T-cell (primary cell): ENCODE measurements around the gene EPHA6. TPM values are rescaled to one million over a fixed set of nuclear protein-coding genes. Genes with fewer than 3 reads are reported as not detected.
"Not testable (repeated sequence)": the region's sequence is repeated elsewhere in the genome, so short reads cannot be mapped to it uniquely, and the experiment has no call there.

Experiments used
- ATAC-seq, 4 experiments: fragments of 200-7000 bp in 3 of 4; fragments of 150-1000 bp in 1 of 4; cut with Tn5 transposase; replicated peaks in 1 of 4; 1 replicate in 3 of 4; 2 replicates in 1 of 4; pipeline ENCODE4 v1.10.0; 2021; ENCODE audit warnings: moderate library complexity in 3 of 4, mild to moderate bottlenecking in 2 of 4, moderate number of reproducible peaks in 1 of 4
- CTCF ChIA-PET, 2 donors: fragments of 300-600 bp; sonication (Branson Sonifier 250); formaldehyde crosslinking; loops; one replicate each; lab custom pipeline; 2022; ENCODE audit warnings: antibody characterized with exemption in 2 of 2; lab: Charles Lee
- POLR2A ChIA-PET, 2 donors: fragments of 300-600 bp; sonication (Branson Sonifier 250); formaldehyde crosslinking; loops; one replicate each; lab custom pipeline; 2022; ENCODE audit warnings: antibody characterized with exemption in 2 of 2; lab: Charles Lee
- DNase-seq, 35 experiments: peaks; one replicate each; pipeline versions ENCODE4 v3.0.0 to v3.0.0-alpha.2; 2013 to 2023
- H3K27ac ChIP-seq: one replicate; pipeline ENCODE4 v1.5.1; 2013; ENCODE audit warnings: low read length
- H3K27me3 ChIP-seq, 2 experiments: replicated peaks in 1 of 2; 1 replicate in 1 of 2; 2 replicates in 1 of 2; pipeline versions ENCODE4 v1.6.1 to v1.7.0; 2013; ENCODE audit warnings: low read length in 1 of 2, mixed read lengths in 1 of 2; ENCODE audit not compliant: control insufficient read depth in 2 of 2, insufficient read depth in 2 of 2; ENCODE audit errors: extremely low read depth in 1 of 2
- H3K36me3 ChIP-seq, 2 donors: 1 replicate in 1 of 2; 2 replicates in 1 of 2; pipeline versions ENCODE4 v1.6.1 to v1.7.0; 2013; ENCODE audit warnings: low read length in 1 of 2; ENCODE audit not compliant: control insufficient read depth in 2 of 2, insufficient read depth in 1 of 2; ENCODE audit errors: extremely low read depth in 1 of 2
- H3K4me1 ChIP-seq, 2 experiments: 1 replicate in 1 of 2; 2 replicates in 1 of 2; pipeline versions ENCODE4 v1.6.1 to v1.7.0; 2013; ENCODE audit warnings: low read length in 2 of 2, mixed read lengths in 1 of 2; ENCODE audit not compliant: insufficient read depth in 2 of 2, control insufficient read depth in 1 of 2; ENCODE audit errors: extremely low read depth in 1 of 2
- H3K4me3 ChIP-seq, 2 donors: 1 replicate in 1 of 2; 2 replicates in 1 of 2; pipeline versions ENCODE4 v1.5.1 to v1.7.0; 2013; ENCODE audit warnings: mild to moderate bottlenecking in 2 of 2, low read length in 1 of 2, moderate library complexity in 1 of 2; ENCODE audit not compliant: control insufficient read depth in 1 of 2; ENCODE audit errors: extremely low read depth in 1 of 2
- H3K9me3 ChIP-seq: 2 replicates; pipeline ENCODE4 v1.7.0; 2013
- H3K27ac Mint-ChIP-seq, 2 donors: one replicate each; pipeline ENCODE4 v1.8.0; 2020 to 2021; ENCODE audit warnings: mild to moderate bottlenecking in 2 of 2, mixed read lengths in 2 of 2
- H3K27me3 Mint-ChIP-seq, 2 donors: one replicate each; pipeline ENCODE4 v1.8.0; 2021 to 2022; ENCODE audit warnings: mixed read lengths in 2 of 2
- H3K36me3 Mint-ChIP-seq: one replicate; pipeline ENCODE4 v1.8.0; 2021; ENCODE audit warnings: mixed read lengths
- H3K4me1 Mint-ChIP-seq, 3 donors: one replicate each; pipeline ENCODE4 v1.8.0; 2020 to 2022; ENCODE audit warnings: mixed read lengths in 3 of 3, mild to moderate bottlenecking in 1 of 3
- H3K4me3 Mint-ChIP-seq, 3 donors: one replicate each; pipeline ENCODE4 v1.8.0; 2020 to 2022; ENCODE audit warnings: mild to moderate bottlenecking in 3 of 3, mixed read lengths in 3 of 3, moderate library complexity in 3 of 3
- H3K9me3 Mint-ChIP-seq, 3 donors: one replicate each; pipeline ENCODE4 v1.8.0; 2020 to 2022; ENCODE audit warnings: mixed read lengths in 3 of 3
- WGBS: methylation state at CpG from one replicate; pipeline ENCODE4 v1.1.5; 2013; ENCODE audit warnings: missing lambda C conversion rate; ENCODE audit not compliant: insufficient coverage; 5-methylcytosine and 5-hydroxymethylcytosine counted together
- total RNA-seq, 35 experiments: library from RNA in 6 of 35; stranded (reverse) in 6 of 35; fragments of 120-200 nt in 1 of 35; gene quantifications; one replicate each; pipeline versions ENCODE4 v1.2.1 to v1.2.4 and lab custom pipeline; 2013 to 2026

The EPHA6 gene
- total RNA-seq, 5 donors from 2014 or later (not counting 1 experiment from before 2014, with no cell fraction given), result not detected

DNA sequence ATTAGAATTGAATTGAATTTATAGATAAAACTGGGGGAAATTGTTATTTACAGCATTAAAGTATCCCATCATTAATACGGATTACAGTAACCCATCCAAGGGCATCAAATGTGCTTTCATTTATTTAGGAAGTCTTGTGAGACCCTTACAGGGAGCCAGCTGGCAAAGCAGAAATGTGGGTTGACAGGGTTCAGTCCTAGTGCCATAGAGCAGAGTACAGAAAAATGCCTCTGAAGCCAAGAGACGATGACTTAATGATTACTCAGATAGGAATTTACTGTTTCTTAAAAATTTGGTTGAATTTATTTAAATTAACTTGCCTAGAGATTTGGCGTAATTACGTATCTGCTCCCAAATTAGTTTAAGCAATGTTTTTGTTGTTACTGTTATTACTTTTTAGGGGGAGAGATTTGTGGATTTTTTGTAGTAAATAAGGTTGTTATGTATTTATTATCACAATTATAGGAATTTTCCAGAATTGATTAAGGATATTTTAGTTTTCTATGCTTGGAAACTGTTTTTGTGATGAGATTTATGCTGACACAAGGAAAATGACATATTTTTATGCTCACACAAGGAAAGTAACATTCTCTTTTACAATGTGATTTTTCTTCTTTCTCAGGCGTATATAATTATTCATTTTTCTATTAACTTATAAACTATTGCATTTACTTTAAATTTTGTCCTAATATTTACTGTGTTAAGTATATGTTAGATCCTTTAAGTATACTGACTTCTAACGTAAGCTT is 152.0 kb downstream of the EPHA6 start:
- Histone ChIP-seq H3K4me1 (no peaks in the 10 kb centered on the region), H3K27ac (no peak overlapping the region), H3K9me3 (no peaks in the 10 kb centered on the region), H3K4me3 (no peak overlapping the region), H3K36me3 (no peaks in the 10 kb centered on the region), H3K27me3 (no peaks in the 10 kb centered on the region)
- H3K36me3 Mint-ChIP-seq, result no peaks in the 10 kb centered on the region
- peaks cover 0 to 12% (median 2%) of the 10 kb centered on the region in 3 donors for H3K9me3 Mint-ChIP-seq
- H3K27me3 Mint-ChIP-seq, result no peaks in the 10 kb centered on the region
- ATAC-seq, result no peak
- H3K4me1 Mint-ChIP-seq, result no peaks in the 10 kb centered on the region
- CTCF ChIA-PET, result no interaction called here
- H3K27ac Mint-ChIP-seq, result no peak overlapping the region
- H3K4me3 Mint-ChIP-seq, result no peak overlapping the region
- DNase-seq, result no peak
- POLR2A ChIA-PET, result no interaction called here
- 67% methylated on average over 1 of the region's 6 CpGs for WGBS

DNA sequence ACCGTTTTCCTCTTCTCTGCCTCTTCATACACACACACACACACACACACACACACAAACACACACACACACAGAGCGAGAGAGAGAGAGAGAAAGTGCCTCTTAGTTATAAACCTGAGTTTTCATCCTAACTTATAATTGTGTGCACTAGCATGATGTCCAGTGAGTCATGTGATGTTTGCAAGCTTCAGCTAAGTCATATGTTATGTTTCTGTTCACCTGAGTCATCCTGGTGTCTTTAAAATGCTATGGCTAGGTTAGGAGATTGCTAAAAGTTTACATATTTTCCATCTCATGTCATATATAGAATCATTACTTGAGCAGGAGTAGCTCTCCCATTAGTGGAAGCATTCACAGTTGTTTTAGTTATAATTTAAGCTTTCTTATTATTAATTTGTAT is 155.8 kb downstream of the EPHA6 start:
- no peak overlapping the region for H3K27ac Mint-ChIP-seq

GRCh38 chr3:96977671-96978070 is 163.3 kb downstream of the EPHA6 start:
- no peaks in the 10 kb centered on the region for H3K36me3 Mint-ChIP-seq

More for the DNA sequence above, 155.8 kb downstream of the EPHA6 start:
- H3K4me3 ChIP-seq, result no peak overlapping the region
- H3K4me1 ChIP-seq, result no peaks in the 10 kb centered on the region
- Mint-ChIP-seq H3K27me3 (no peaks in the 10 kb centered on the region), H3K36me3 (no peaks in the 10 kb centered on the region), H3K4me1 (no peaks in the 10 kb centered on the region), H3K4me3 (no peak overlapping the region), H3K9me3 (no peaks in the 10 kb centered on the region)
- POLR2A ChIA-PET, result no interaction called here
- no peak overlapping the region for H3K27ac ChIP-seq
- H3K36me3 ChIP-seq, result no peaks in the 10 kb centered on the region
- CTCF ChIA-PET, result no interaction called here
- no peaks in the 10 kb centered on the region for H3K27me3 ChIP-seq
- no CpG with 5 or more reads among the region's 2 CpGs for WGBS
- no peaks in the 10 kb centered on the region for H3K9me3 ChIP-seq
- no peak for ATAC-seq
- DNase-seq, result no peak

DNA sequence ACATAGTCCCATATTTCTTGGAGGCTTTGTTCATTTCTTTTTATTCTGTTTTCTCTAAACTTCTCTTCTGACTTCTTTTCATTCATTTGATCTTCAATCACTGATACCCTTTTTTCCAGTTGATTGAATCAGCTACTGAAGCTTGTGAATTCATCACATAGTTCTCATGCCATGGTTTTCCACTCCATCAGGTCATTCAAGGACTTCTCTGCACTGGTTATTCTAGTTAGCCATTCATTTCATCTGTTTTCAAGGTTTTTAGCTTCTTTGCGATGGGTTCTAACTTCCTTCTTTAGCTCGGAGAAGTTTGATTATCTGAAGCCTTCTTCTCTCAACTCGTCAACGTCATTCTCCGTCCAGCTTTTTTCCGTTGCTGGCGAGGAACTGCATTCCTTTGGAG is 169.3 kb downstream of the EPHA6 start:
- peaks cover 2 to 13% (median 7%) of the 10 kb centered on the region in 3 donors for H3K9me3 Mint-ChIP-seq
- H3K36me3 ChIP-seq, DNase-seq, H3K4me3 Mint-ChIP-seq, H3K36me3 Mint-ChIP-seq, H3K9me3 ChIP-seq, ATAC-seq, H3K27me3 ChIP-seq, H3K27ac ChIP-seq, H3K4me3 ChIP-seq, H3K27me3 Mint-ChIP-seq, H3K4me1 ChIP-seq, H3K27ac Mint-ChIP-seq, H3K4me1 Mint-ChIP-seq: not testable (repeated sequence)
- POLR2A ChIA-PET, result interaction anchor here in 1 of 2 donors (0.7 kb wide), 1 partner anchor 28 kb away, joined by 3 read pairs; no protein-coding TSS in a partner anchor
- CTCF ChIA-PET, result interaction anchor here in 1 of 2 donors (0.6 kb wide), 1 partner anchor 468 kb away, joined by 3 read pairs; no protein-coding TSS in a partner anchor
- WGBS, result 100% methylated on average over 2 of the region's 7 CpGs

More at GRCh38 chr3:96977671-96978070, 163.3 kb downstream of the EPHA6 start:
- ChIA-PET CTCF (no interaction called here), POLR2A (no interaction called here)
- DNase-seq (no peak), ATAC-seq (no peak)
- no peak overlapping the region for H3K4me3 ChIP-seq
- Mint-ChIP-seq H3K27ac (no peak overlapping the region), H3K27me3 (no peaks in the 10 kb centered on the region), H3K4me3 (no peak overlapping the region), H3K9me3 (peaks cover 0 to 5% (median 0%) of the 10 kb centered on the region in 3 donors), H3K4me1 (no peaks in the 10 kb centered on the region)
- no peaks in the 10 kb centered on the region for H3K4me1 ChIP-seq
- no peaks in the 10 kb centered on the region for H3K36me3 ChIP-seq
- H3K27ac ChIP-seq, result no peak overlapping the region
- H3K27me3 ChIP-seq, result no peaks in the 10 kb centered on the region
- no peaks in the 10 kb centered on the region for H3K9me3 ChIP-seq

- Mint-ChIP-seq H3K36me3 (no peaks in the 10 kb centered on the region), H3K4me1 (no peaks in the 10 kb centered on the region), H3K27ac (no peak overlapping the region), H3K4me3 (no peak overlapping the region), H3K9me3 (peaks cover 2 to 16% (median 7%) of the 10 kb centered on the region in 3 donors), H3K27me3 (no peaks in the 10 kb centered on the region)
- H3K4me1 ChIP-seq, result no peaks in the 10 kb centered on the region
- 100% methylated on average over 1 of the region's 1 CpG for WGBS
- H3K27me3 ChIP-seq, result no peaks in the 10 kb centered on the region
- CTCF ChIA-PET, result no interaction called here
- no peak for DNase-seq
- no peaks in the 10 kb centered on the region for H3K36me3 ChIP-seq
- peaks cover 5% of the 10 kb centered on the region for H3K9me3 ChIP-seq
- POLR2A ChIA-PET, result no interaction called here
- ATAC-seq, result no peak
- H3K27ac ChIP-seq, result no peak overlapping the region
- no peak overlapping the region for H3K4me3 ChIP-seq
These were observed 171.8 kb downstream of the EPHA6 start for GRCh38 chr3:96986241-96986640.

- Histone ChIP-seq H3K9me3 (peaks cover 3% of the 10 kb centered on the region), H3K36me3 (no peaks in the 10 kb centered on the region), H3K27ac (no peak overlapping the region), H3K27me3 (no peaks in the 10 kb centered on the region), H3K4me1 (no peaks in the 10 kb centered on the region), H3K4me3 (no peak overlapping the region)
- H3K4me3 Mint-ChIP-seq, result no peak overlapping the region
- ChIA-PET CTCF (no interaction called here), POLR2A (no interaction called here)
- WGBS, result no CpG with 5 or more reads among the region's 2 CpGs
- H3K9me3 Mint-ChIP-seq, result peaks cover 5 to 25% (median 13%) of the 10 kb centered on the region in 3 donors
- no peak for ATAC-seq
- no peaks in the 10 kb centered on the region for H3K27me3 Mint-ChIP-seq
- DNase-seq, result no peak
- H3K27ac Mint-ChIP-seq, result no peak overlapping the region
- H3K4me1 Mint-ChIP-seq, result no peaks in the 10 kb centered on the region
- H3K36me3 Mint-ChIP-seq, result no peaks in the 10 kb centered on the region
These were observed 176.8 kb downstream of the EPHA6 start for GRCh38 chr3:96991231-96991630.
